NCI-H1092 treated with DMSO at 0.1 percent for 48 hours (cell line): Measurements from ENCODE around the gene GTF2F1.
"Not testable (repeated sequence)": the region's sequence is repeated elsewhere in the genome, so short reads cannot be mapped to it uniquely, and the experiment has no call there.

ENCODE experiments used
- DNase-seq: peaks from one replicate; lab custom pipeline; 2025; lab: John Stamatoyannopoulos, UW

The GTF2F1 gene

DNA sequence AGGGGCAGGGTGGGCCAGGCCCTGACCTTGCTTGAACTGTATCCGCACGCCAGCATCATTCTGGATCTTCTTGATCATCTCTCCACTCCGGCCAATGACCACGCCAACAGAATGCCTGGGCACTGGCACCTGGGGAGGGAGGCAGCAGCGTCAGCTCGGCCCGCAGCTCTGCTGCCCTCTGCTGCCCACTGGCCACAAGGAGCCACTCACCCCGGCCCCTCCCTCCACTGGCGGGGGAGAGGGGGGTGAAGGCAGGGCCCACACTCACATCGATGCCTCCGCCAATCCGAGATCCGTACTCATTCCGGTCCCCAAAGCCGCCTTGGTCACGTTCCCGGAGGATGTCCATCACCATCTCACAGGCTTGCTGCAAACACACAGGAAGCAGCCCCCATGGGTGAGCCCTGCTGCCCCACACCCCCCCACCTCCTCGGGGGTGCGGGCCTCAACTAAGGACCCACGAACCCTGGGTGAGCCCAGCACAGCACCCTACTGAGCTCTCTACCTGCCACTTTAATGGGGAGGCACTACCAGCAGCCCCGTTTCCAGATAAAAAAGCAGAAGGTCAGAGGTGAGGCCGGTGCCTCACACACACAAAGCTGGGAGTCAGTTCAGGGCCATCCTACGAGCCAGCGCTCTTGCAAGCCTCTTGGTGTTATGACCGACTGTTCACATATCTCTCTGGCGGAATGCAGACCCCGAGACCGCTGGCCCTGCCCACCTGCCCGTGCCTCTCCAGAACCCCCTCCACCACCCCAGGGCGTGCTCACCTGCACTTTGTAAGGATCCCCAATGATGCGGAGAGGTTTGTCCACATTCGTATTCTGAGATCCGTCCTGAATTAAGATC is 25.0 kb upstream of the GTF2F1 start:
- DNase-seq = no peak

DNA sequence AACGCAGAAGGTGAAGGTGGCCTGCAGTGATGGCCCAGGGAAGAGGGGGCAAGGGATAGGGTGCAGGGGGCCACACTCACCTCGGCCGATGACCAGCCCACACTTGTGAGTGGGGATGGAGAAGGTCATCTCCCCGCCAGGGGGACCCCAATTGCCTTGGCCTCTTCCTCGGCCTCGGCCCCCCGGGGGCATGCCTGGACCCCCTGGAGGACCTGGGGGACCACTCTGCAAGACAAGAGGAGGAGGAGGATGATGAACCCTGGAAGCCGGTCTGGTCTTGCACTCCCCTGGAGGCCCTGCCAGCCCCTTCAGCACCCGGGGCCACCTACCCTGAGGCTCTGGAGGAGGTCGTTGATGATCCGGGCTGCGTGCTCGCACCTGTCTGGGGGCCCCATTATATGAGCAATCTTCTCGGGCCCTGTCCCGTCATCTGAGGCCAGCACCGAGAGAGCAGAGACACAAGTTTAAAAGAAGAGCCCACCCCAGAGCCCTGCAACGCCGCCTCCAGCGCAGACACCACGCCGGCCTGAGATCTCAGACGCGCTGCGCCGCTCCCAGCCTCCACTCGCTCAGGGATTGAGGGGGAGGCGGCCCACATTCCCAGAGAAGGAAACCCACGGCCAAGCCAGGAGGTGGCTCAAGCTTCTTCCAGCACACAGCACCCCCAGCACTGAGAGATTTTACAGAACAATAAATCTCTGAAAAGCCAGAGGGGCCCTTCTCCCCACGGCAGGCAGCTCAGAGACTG is 23.9 kb upstream of the GTF2F1 start:
- no peak for DNase-seq

DNA sequence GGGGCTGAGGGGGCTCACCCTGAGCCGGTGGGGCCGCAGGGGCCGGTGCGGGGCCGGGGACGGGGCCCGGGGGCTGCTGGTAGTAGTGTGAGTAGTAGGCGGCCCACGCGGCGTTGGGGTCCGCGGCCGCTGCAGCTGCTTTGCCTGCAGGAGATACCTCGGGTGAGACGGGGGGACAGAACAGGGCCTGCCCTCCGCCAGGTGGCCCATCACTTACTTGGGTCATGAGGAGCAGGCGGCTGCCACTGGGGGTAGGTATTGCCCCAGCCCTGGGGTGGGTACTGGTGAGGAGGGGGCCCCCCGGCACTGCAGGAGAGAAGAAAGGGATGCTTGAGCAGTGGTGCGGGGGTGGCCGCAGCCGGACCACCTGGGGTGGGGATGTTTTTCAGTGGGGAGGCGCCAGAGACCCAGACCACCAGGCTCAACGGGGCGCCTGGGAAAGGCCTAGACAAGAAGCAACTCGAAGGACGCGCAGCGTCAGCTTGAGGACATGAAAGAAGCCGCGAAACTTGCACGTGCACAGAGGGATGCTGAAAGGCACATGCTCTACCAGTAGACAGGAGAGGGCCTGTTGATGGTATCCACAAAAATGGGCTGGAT is 22.7 kb upstream of the GTF2F1 start:
- no peak for DNase-seq

DNA sequence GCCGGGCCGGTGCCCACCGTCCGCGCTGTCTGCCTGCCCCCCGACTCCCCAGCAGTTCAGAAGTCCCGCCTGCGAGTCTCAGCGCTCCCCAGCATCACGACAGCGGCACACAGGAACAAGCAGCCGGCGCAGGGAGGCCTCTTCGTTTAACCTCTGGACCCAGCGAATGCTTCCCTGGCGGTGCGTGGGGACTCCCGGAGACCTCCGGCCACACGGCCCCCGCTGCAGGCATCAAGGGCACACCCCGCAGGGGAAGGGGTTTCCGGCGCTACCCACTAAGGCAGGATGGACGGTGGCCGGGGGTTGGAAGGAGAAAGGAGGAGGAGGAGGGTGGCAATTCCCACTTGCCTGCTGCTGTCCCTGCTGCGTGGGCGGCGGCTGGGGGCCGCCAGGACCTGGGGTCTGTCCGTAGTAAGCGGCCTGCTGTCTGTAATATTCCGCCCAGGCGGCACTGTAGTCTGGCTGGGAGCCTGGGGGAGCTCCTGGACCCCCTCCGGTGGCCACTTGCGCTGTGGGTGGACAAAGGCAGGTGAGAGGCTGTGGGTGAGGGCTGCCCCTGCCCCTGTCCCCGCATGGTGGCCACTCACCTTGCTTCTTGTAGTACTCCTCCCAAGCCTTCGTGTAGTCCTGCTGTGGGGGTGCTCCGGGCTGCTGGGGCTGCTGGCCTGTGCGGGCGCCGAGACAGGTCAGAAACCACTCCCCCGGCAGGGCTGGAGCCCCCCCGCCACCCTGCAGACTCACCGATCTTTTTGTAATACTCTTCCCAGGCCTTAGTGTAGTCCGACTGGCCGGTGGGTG is 22.0 kb upstream of the GTF2F1 start:
- no peak for DNase-seq

DNA sequence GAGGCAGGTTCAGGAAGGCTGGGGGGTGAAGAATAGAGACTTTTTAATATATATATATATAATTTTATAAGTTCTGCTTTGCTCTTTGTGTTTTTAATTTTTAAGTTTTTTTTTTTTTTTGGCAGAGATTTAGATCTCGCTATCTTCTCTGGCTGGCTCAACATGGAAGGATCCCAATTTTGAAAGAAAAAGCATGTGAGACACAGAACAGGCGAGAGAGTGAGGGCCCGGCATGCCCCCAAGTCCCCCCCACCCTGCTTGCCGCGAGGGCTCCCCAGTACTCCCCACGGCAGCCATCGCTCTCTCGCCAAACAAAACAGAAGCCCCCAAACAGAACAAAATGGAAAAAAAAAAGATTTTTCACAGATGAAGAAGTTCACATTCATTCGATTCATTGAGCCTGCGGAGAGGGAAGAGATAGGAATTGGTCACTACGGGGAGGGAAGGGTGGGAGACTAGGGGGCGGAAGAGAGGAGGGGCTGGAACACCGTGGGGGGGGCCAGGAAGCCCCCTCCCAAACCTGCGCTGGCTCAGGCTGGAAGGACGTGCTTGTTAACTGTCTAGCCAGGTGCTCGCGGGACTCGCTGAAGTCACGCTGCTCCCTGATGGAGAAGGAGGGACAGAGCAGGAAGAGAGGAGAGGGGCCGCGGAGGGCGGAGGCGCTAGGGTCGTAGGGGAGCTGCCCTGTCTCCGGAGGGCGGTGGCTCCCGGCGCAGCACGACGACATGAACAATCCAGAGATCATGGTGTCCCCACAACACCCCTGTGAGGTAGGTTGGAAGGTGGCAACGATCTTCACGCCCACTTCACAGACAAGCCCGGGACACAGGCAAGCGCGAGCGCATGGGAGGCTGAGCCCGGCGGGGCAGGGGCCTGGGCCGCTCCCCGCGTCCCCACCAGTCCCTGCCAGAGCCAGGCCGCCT is 21.0 kb upstream of the GTF2F1 start:
- DNase-seq = no peak

DNA sequence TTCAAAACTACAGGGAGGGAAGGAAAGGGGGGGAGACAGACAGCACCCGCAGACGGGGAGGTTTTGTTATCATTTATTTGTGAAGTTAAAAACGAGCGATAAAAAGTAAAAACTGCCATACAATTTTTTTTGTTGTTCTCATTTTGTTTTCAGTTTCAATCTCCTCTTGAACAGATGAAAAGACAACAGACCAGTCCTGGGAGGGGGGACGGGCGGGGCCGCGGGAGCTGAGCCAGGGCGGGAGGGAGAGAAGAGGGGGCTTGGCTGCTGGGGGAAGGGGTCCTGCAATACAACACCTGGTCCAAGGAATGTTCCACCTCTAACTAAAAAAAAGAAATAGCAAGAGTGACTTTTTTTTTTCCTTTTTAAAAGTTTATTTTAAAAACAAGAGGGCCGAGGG is 20.3 kb upstream of the GTF2F1 start:
- no peak for DNase-seq

DNA sequence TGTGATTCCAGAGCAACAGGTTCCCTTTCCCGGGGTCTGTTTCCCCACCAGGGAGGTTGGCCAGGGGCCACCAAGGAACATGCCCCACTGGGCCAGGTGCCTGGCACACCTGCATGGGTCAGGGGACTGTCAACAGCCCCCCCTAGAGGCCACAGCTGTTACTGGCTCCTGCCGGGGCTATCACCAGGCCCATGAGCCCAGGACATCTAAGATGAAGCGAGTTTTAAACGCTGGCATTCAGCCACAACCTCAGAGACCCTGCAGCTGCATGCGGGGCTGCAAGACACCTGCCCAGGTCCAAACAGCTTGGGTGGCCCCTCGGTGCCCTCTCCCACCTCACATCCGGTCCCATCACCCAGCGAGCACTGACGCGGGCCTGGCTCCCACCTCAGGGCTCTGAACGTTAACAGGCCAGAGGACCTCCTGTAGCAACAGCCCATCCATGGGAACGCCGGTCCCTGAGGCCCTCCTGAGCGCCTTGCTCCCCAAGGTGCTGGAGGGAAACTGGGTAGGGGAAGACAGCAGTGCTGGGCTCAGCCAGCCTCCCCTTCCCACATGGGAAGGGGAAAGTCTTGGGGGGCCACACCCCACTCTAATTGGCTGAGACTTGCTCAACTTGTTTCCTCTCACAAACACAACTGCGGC is 19.6 kb upstream of the GTF2F1 start:
- DNase-seq = peak; percentile 18

DNA sequence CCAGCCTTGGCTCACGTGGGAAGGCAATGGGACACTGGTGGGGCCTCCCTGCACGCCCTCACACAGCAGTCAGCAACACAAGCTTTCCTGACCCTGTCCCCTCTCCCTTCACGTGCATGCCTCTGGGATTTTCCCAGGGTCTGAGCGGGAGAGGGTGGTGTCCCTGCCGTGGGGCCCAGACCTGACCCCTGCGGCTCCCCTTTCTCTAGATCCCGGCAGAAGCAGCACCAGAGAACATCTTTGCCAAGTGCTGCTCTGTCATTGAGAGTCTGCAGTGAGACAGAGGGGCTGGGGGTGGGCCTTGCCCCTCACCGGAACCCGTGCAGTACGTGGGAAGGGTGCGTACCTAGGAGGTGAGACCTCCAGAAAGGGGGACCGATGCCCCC is 19.1 kb upstream of the GTF2F1 start:
- DNase-seq = no peak

DNA sequence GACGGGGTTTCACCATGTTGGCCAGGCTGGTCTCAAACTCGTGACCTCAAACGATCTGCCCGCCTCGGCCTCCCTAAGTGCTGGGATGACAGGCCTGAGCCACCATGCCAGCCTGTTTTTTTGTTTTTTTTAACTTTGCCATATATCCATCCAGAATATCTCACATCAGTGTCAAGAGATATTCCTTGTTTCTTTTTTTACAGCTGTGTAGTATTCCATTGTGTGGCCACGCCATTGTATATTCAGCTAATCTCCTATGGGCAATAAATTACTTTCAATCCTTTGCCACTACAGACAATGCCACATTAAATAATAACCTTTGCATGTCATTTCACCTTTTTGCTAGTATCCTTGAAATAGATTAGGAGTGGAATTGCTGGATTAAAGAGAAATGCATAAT is 16.4 kb upstream of the GTF2F1 start:
- no peak for DNase-seq

DNA sequence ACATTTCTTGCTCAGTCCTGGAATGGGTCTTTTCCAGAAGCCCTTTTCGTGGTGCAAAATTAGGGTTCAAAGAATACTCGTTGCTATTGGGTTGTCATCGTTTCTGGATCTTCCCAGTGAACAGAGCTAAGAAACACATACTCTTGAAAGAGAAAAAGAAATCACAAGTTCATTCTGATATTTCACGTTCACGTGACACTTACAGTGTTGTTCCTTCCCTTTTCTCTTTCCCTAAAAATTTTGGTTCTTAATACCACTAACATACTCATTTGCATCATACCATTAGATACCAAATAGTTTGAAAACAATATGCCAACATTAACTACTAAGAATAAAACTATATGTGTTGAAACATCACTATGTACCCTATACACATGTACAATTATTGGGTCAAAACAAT is 13.4 kb upstream of the GTF2F1 start:
- DNase-seq = no peak

DNA sequence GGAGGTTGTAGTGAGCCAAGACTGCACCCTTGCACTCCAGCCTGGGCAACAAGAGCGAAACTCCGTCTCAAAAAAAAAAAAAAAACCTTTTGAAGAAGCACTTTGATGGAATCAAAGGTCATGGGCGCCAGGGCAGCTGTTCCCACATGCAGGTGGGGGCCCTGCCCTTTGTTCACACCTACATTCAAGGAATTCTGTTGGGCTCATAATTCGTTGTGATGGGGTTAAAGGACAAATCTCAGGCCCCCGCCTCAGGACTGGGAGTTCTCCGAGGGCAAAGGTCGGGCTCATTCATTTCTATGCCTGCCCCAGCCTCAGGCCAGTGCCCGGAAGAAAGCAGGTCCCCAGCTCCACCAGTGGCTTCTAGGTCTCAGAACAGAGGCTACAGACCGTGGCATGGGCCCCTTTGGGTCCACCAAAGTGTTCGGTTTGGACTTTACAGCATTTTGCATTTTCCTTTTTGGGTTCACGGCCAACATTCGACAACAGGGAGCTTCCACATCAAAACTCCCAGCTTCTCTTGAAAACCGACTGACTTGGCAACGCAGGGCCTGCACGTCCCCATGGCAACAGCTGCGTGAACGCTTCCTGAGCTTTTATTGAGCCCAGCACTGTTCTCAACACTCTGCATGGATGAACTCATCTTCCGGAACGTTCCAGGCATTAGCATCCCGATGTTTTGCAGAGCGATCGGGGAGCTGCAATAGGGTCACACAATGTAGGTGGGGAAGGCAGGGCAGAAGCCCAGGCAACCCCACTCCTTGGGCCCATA is 10.1 kb upstream of the GTF2F1 start:
- DNase-seq = peak; percentile 40

DNA sequence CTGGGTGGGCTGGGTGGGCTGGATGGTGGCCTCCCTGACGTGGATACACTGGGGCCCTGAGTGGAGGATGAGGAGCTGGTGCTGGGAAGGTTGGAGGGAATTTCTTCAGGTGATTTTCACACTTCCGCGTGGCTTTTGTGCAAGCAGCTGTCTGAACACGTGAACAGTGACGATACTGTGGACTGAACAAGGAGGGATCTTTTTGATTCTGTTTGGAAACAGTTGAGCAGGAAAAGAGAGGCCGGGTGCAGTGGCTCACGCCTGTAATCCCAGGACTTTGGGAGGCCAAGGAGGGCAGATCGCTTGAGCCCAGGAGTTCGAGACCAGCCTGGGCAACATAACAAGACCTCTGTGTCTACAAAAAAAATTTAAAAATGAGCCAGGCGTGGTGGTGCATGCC is 9.1 kb upstream of the GTF2F1 start:
- no peak for DNase-seq

DNA sequence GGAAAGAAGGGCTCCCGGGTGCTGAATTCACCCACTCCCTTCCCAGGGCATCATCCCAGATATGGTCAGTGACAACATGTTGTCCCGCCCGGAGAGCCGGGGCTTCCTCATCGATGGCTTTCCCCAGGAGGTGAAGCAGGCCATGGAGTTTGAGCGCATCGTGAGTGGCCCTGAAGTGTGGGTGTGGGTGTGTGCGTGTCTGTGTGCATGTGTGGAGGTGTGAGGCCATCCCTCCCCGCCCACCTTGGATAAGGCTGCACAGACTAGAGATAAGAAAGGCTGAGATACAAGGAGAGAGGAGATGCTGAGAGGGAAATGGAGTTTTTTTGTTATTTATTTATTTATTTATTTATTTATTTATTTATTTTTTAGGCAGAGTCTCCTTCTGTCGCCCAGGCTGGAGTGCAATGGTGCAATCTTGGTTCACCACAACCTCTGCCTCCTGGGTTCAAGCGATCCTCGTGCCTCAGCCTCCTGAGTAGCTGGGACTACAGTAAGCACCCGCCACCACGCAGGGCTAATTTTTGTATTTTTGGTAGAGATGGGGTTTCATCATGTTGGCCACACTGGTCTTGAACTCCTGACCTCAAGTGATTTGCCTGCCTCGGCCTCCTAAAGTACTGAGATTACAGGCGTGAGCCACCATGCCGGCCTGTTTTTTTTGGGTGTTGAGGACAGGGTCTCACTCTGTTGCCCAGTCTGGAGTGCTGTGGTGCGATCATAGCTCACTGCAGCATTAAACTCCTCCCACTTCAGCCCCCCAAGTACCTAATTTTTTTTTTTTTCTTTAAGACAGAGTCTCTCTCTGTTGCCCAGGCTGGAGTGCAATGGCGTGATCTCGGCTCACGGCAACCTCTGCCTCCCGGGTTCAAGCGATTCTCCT is 7.3 kb upstream of the GTF2F1 start:
- not testable (repeated sequence) for DNase-seq

DNA sequence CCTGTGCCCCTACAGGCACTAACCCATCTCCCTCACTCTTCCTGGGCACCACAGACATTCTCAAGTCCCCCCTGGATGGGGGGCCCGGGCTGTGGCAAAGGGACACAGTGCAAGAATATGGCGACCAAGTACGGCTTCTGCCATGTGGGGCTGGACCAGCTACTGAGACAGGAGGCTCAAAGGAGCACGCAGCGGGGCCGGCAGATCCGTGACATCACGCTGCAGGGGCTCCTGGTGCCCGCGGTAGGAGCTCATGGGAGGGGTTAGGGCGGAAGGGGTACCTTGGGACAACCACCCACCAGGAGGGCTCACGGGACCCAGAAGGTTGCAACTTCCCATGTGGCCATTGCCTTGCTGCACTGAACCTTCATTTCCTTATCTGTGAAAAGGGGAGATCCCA is 3.3 kb upstream of the GTF2F1 start:
- no peak for DNase-seq

DNA sequence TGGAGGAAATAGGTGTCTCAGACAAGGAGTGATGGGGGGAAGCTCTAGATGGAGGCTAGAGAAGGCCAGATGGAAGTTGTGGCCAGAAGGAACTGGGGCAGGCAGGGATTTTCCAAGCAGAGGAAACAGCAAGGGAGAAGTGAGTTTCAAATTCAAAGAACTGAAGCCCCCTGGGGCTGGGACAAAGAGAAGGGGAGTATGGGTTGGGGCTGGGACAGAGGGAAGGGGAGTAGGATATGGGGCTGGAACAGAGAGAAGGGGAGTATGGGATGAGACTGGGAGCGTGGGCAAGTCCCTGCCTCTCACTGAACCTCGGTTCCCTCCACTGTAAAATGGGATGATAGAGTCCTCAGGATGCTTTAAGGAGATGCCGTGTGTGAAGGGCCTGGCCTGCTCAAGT is 1.9 kb upstream of the GTF2F1 start:
- no peak for DNase-seq

DNA sequence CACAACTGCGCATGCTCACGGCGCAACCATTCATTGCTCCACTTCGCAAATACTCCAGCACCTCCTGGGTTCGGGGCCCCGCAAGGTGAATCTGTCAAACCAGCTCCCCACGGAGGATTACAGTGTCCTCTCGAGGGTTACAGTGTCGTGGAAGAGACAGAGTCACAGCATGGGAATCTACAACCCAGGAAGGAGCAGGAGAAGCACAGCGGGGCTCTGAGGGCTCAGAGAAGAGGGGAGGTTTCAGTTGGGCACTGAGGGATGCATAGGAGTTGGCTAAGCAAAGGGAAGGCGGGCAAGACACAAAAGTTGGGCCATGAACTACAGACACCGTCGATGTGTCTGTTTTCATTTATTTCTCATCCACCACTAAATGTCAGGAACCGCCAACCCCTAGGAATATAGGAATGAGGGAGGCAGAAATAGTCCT is 1.0 kb upstream of the GTF2F1 start:
- DNase-seq = no peak

DNA sequence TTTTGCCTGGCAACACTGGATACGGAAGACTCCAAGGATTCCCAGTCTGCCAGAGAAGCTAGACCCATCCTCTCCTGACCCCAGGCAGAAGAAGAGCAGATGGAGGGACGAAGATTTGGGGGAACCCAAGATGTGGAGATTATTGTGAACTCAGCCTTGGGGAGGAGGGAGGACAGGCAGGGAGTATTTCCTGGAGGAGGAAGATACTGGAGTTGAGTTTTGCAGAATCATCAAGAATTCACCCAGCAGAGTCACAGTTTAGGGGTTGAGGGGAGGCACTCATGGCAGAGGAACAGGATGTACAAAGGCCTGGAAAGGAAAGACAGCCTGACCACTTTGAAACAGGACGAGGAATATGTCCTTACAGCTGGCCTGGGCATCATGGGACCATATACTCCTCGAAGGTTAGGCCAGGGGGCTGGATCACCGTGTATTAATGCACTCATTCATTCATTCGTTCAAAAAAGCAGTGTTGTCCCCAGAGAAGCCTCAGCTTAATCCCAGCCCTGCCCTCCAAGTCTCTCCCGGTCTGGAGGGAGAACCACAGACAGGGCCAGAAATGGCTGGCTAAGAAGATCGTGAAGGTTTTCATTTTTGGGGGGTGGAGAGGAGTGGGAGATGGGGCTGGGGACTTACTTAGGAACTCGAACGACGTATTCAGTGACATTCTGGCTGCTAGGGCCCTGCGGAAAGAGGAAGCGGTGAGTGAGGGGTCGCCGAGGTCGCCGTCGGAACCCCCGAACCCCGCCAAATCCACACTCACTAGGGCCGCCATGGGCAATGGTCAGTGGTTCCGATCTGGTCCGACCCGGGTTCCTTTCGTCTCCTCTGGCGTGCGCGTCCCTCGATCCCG is 517 bp downstream of the GTF2F1 start:
- no peak for DNase-seq

DNA sequence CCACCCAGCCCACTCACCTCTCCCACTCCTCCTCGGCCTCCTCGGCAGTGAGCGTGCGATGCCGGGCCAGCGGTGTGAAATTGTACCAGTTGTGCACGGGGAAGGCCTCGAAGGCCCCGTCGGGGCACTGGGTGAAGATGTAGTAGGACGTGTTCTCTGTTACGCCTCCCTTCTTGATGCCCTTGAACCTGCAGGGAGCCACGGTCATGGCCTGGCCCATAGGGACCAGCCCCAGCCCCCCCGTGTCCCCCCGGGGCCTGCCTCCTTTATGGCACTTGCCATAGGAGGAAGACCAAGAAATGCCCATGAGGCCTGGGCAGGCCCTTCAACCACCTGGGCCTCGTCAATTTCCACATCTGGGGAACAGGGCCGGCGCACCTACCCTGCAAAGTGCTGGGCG is 5.6 kb downstream of the GTF2F1 start:
- DNase-seq = no peak
